CD4-positive, alpha-beta T cell treated with Interleukin-15 for 1 hour (primary cell): ENCODE measurements around the gene ADAMTS18.

Source experiments
- DNase-seq: peaks from one replicate; pipeline ENCODE4 v3.0.0-alpha.2; 2020

Gene ADAMTS18

GRCh38 chr16:77386831-77387814 lies 47.7 kb downstream of the ADAMTS18 start:
- no peak for DNase-seq

- no peak for DNase-seq
Observed at GRCh38 chr16:77385481-77385880, 49.4 kb downstream of the ADAMTS18 start.

- no peak for DNase-seq
Observed at GRCh38 chr16:77383606-77384187, 51.1 kb downstream of the ADAMTS18 start.

- DNase-seq = no peak
Observed at GRCh38 chr16:77376358-77376757, 58.5 kb downstream of the ADAMTS18 start.

GRCh38 chr16:77375396-77375795 lies 59.4 kb downstream of the ADAMTS18 start:
- DNase-seq = no peak

- no peak for DNase-seq
Observed at GRCh38 chr16:77374384-77374783, 60.5 kb downstream of the ADAMTS18 start.

GRCh38 chr16:77373726-77374125 lies 61.1 kb downstream of the ADAMTS18 start:
- no peak for DNase-seq

- no peak for DNase-seq
Observed at GRCh38 chr16:77364770-77365169, 70.1 kb downstream of the ADAMTS18 start.

- no peak for DNase-seq
Observed at GRCh38 chr16:77359065-77359502, 75.8 kb downstream of the ADAMTS18 start.

- DNase-seq = no peak
Observed at GRCh38 chr16:77353587-77354263, 81.1 kb downstream of the ADAMTS18 start.

GRCh38 chr16:77344341-77344740 lies 90.5 kb downstream of the ADAMTS18 start:
- DNase-seq = no peak

GRCh38 chr16:77336637-77337036 lies 98.2 kb downstream of the ADAMTS18 start:
- DNase-seq = no peak

GRCh38 chr16:77335652-77336234 lies 99.1 kb downstream of the ADAMTS18 start:
- no peak for DNase-seq

- DNase-seq = no peak
Observed at GRCh38 chr16:77332792-77333191, 102.0 kb downstream of the ADAMTS18 start.

GRCh38 chr16:77331802-77332586 lies 102.8 kb downstream of the ADAMTS18 start:
- no peak for DNase-seq

- no peak for DNase-seq
Observed at GRCh38 chr16:77331043-77331442, 103.8 kb downstream of the ADAMTS18 start.

- DNase-seq = no peak
Observed at GRCh38 chr16:77330332-77331042, 104.3 kb downstream of the ADAMTS18 start.

GRCh38 chr16:77328768-77329167 lies 106.1 kb downstream of the ADAMTS18 start:
- no peak for DNase-seq

- no peak for DNase-seq
Observed at GRCh38 chr16:77328274-77328673, 106.6 kb downstream of the ADAMTS18 start.

GRCh38 chr16:77327717-77328116 lies 107.1 kb downstream of the ADAMTS18 start:
- DNase-seq = no peak

- no peak for DNase-seq
Observed at GRCh38 chr16:77324729-77325128, 110.1 kb downstream of the ADAMTS18 start.

GRCh38 chr16:77323695-77324094 lies 111.1 kb downstream of the ADAMTS18 start:
- no peak for DNase-seq
